HEK293 (cell line): ENCODE measurements around the gene FBXO17.
A peak's percentile ranks its signal among the peaks of the same experiment; 100 is the strongest.

ENCODE experiments used
- CTCF ChIA-PET: fragments of 350-600 bp; formaldehyde crosslinking; extraction: SDS; loops from one replicate; lab custom pipeline; 2021; ENCODE audit warnings: antibody characterized with exemption; lab: Yijun Ruan, JAX
- POLR2A ChIA-PET: fragments of 300-600 bp; formaldehyde crosslinking; extraction: SDS; loops from one replicate; lab custom pipeline; 2020; ENCODE audit warnings: antibody characterized with exemption, inconsistent platforms; lab: Yijun Ruan, JAX
- H3K27ac ChIP-seq: fragments of 200-500 bp; sonication (Bioruptor generic); 2 replicates; pipeline ENCODE4 v1.5.1; 2014; ENCODE audit warnings: low read depth, low read length, control low read depth, inconsistent platforms; ENCODE audit errors: extremely low read depth
- H3K36me3 ChIP-seq, 2 experiments: fragments of 200-500 bp in 1 of 2; sonication (Bioruptor generic) in 1 of 2; 1 replicate in 1 of 2; 2 replicates in 1 of 2; pipeline ENCODE4 v1.5.1; 2014 to 2017; ENCODE audit warnings: inconsistent platforms in 2 of 2, low read length in 2 of 2; ENCODE audit not compliant: control insufficient read depth in 2 of 2, insufficient read depth in 1 of 2
- H3K4me1 ChIP-seq: fragments of 200-500 bp; sonication (Bioruptor generic); 2 replicates; pipeline ENCODE4 v1.5.1; 2014; ENCODE audit warnings: mild to moderate bottlenecking, low read length, inconsistent platforms; ENCODE audit not compliant: control insufficient read depth, insufficient read depth
- H3K4me3 ChIP-seq: 2 replicates; pipeline ENCODE4 v1.5.1; 2011; ENCODE audit warnings: low read depth, mild to moderate bottlenecking, control low read depth, low read length, moderate library complexity
- H3K9me3 ChIP-seq: fragments of 200-500 bp; sonication (Bioruptor generic); 2 replicates; pipeline ENCODE4 v1.5.1; 2014; ENCODE audit warnings: low read depth, low read length, inconsistent platforms; ENCODE audit not compliant: control insufficient read depth, insufficient read depth
- GLIS2 ChIP-seq: fragments of 450-650 bp; formaldehyde crosslinking; IDR thresholded peaks from 2 replicates; pipeline ENCODE4 v1.5.1; 2016; ENCODE audit warnings: missing biosample characterization, missing genetic modification characterization
- HOXA7 ChIP-seq: sonication (generic); formaldehyde crosslinking; IDR thresholded peaks from 2 replicates; pipeline ENCODE4 v1.8.1; 2022; ENCODE audit warnings: missing genetic modification reagents, borderline replicate concordance
- HOXD13 ChIP-seq: sonication (generic); formaldehyde crosslinking; IDR thresholded peaks from 2 replicates; pipeline ENCODE4 v1.8.0; 2022; ENCODE audit warnings: missing genetic modification reagents, borderline replicate concordance
- SCRT2 ChIP-seq: fragments of 450-650 bp; formaldehyde crosslinking; IDR thresholded peaks from 2 replicates; pipeline ENCODE4 v1.5.1; 2016; ENCODE audit warnings: missing biosample characterization, missing genetic modification characterization
- WT1 ChIP-seq: fragments of 450-650 bp; formaldehyde crosslinking; IDR thresholded peaks from 2 replicates; pipeline ENCODE4 v1.5.1; 2016; ENCODE audit warnings: missing biosample characterization, missing genetic modification characterization
- ZNF112 ChIP-seq: fragments of 450-650 bp; formaldehyde crosslinking; IDR thresholded peaks from 2 replicates; pipeline ENCODE4 v1.5.0; 2017; ENCODE audit warnings: missing biosample characterization, missing genetic modification characterization
- ZNF555 ChIP-seq: fragments of 450-650 bp; formaldehyde crosslinking; conservative IDR thresholded peaks from 2 replicates; pipeline ENCODE4 v1.5.1; 2017; ENCODE audit warnings: missing biosample characterization, mild to moderate bottlenecking, missing genetic modification characterization, inconsistent platforms
- ZNF654 ChIP-seq: fragments of 450-650 bp; formaldehyde crosslinking; IDR thresholded peaks from 2 replicates; pipeline ENCODE4 v1.5.1; 2016; ENCODE audit warnings: low read depth, missing biosample characterization, missing genetic modification characterization
- ZXDB ChIP-seq: fragments of 450-650 bp; formaldehyde crosslinking; IDR thresholded peaks from 2 replicates; pipeline ENCODE4 v1.5.1; 2016; ENCODE audit warnings: missing biosample characterization, missing genetic modification characterization
- TF ChIP-seq, protein P1 (sequence below): fragments of 450-650 bp; formaldehyde crosslinking; optimal IDR thresholded peaks from 2 replicates; pipeline ENCODE3; 2016; ENCODE audit warnings: missing biosample characterization, mild to moderate bottlenecking, missing genetic modification characterization
- TF ChIP-seq, protein P2 (sequence below): fragments of 450-650 bp; formaldehyde crosslinking; IDR thresholded peaks from 2 replicates; pipeline ENCODE4 v1.5.1; 2017; ENCODE audit warnings: missing biosample characterization, missing genetic modification characterization
- TF ChIP-seq, protein P3 (sequence below): fragments of 450-650 bp; formaldehyde crosslinking; IDR thresholded peaks from 2 replicates; pipeline ENCODE4 v1.5.1; 2016; ENCODE audit warnings: missing biosample characterization, missing genetic modification characterization
- TF ChIP-seq, protein P4 (sequence below): fragments of 450-650 bp; formaldehyde crosslinking; IDR thresholded peaks from 2 replicates; pipeline ENCODE4 v1.5.1; 2016; ENCODE audit warnings: missing biosample characterization, missing genetic modification characterization
- TF ChIP-seq, protein P5 (sequence below): fragments of 450-650 bp; formaldehyde crosslinking; IDR thresholded peaks from 2 replicates; pipeline ENCODE4 v1.5.1; 2016; ENCODE audit warnings: missing biosample characterization, missing genetic modification characterization

Gene FBXO17

DNA sequence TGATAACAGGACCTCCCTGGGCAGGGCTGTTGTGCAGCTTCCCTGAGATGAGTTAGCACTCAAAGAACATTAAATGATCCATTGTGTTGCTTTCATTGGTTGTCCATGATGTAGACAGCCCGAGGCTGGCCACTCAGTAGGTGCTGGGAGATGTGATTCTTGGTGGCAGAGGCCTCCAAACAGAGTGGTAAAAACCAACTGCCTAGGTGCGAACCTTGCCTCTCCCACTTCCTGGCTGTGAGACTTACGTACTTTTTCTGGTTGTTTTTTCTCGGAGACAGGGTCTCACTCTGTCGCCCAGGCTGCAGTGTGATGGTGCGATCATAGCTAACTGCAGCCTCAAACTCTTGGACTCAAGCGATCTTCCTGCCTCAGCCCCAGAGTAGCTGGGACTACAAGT lies 51.2 kb downstream of the FBXO17 start (continued):
- TF ChIP-seq, protein P1, sequence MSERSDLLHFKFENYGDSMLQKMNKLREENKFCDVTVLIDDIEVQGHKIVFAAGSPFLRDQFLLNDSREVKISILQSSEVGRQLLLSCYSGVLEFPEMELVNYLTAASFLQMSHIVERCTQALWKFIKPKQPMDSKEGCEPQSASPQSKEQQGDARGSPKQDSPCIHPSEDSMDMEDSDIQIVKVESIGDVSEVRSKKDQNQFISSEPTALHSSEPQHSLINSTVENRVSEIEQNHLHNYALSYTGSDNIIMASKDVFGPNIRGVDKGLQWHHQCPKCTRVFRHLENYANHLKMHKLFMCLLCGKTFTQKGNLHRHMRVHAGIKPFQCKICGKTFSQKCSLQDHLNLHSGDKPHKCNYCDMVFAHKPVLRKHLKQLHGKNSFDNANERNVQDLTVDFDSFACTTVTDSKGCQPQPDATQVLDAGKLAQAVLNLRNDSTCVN (tag by site-specific recombination): no peak
- no peak for TF ChIP-seq ZXDB (tag by site-specific recombination)
- TF ChIP-seq ZNF112 (tag by site-specific recombination): no peak
- TF ChIP-seq, all 188 proteins: peak for 0

DNA sequence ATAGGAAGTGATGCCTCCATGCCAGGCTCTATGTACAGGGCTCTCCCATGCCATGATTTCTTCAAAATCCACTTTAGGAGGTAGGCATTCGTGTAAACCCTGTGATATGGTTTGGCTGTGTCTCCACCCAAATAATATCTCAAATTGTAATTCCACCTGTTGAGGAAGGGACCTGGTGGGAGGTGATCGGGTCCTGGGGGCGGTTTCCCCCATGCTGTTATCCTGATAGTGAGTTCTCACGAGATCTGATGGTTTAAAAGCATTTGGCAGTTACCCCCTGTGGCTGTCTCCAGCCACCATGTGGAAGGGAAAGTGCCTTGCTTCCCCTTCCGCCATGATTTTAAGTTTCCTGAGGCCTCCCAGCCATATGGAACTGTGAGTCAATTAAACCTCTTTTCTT lies 53.1 kb downstream of the FBXO17 start:
- Histone ChIP-seq H3K27ac (peak overlapping the region; percentile 9; the same call in 1 of the 2 replicates), H3K4me3 (no peak overlapping the region), H3K9me3 (no peaks in the 10 kb centered on the region), H3K36me3 (peaks cover 45 to 82% of the 10 kb centered on the region in 2 experiments), H3K4me1 (no peaks in the 10 kb centered on the region)
- POLR2A ChIA-PET: no interaction called here
- TF ChIP-seq, protein P2, sequence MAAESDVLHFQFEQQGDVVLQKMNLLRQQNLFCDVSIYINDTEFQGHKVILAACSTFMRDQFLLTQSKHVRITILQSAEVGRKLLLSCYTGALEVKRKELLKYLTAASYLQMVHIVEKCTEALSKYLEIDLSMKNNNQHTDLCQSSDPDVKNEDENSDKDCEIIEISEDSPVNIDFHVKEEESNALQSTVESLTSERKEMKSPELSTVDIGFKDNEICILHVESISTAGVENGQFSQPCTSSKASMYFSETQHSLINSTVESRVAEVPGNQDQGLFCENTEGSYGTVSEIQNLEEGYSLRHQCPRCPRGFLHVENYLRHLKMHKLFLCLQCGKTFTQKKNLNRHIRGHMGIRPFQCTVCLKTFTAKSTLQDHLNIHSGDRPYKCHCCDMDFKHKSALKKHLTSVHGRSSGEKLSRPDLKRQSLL (tag by site-specific recombination): no peak
- TF ChIP-seq HOXD13 (CRISPR knock-in tag) (no peak), SCRT2 (peak; percentile 84), ZNF555 (tag by site-specific recombination) (no peak), HOXA7 (CRISPR knock-in tag) (no peak)
- CTCF ChIA-PET: interaction anchor here (1.6 kb wide), 1 partner anchor 8 kb away, joined by 11 read pairs; the partner anchor contains the start of genes MRPS12 and SARS2

DNA sequence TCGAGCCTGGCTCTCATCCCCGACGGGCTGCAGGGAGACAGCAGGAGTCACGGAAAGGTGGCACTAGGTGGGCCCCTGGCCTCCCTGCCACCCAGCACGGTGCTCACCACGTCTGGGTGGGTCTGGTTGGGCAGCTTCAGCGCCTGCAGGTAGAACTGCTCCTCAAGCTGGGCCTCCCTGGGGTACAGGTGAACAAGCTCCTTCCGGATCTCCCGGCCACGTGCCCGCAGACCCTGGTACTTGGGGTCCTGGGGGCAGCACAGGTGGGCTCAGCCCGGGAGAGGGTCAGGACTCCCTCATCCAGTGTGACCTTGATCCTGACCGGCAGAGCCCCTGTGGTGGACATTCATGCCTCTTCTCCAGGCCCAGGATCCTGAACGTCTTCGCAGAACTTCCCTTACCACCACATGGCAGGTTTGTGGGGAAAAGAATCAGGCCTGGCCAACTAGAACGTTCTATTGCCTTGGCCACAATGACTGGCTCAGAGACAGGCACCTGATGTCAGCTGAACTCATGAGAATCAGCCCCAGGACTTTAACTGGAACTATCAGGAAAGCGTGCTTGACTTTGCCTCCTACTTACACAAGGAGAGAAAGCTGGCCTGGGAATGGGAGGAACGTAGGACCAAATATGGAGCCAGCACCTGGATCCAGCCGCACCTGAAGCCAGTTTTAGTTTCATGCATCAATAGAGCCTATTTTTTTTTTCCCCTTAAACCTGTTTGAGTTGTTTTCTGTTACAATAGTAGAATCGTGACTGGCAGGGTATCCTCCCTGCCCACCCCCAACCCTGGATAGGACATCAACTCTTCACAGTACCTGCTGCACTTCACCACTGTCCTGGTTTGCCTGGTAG lies 53.9 kb downstream of the FBXO17 start:
- Histone ChIP-seq H3K36me3 (peaks cover 45 to 74% of the 10 kb centered on the region in 2 experiments), H3K4me3 (no peak overlapping the region), H3K27ac (0 out of 2 replicates have a peak overlapping the region, but pooled peaks have one; percentile 9)
- POLR2A ChIA-PET: interaction anchor here (0.6 to 1.3 kb wide), 2 partner anchors 9 to 519 kb away, joined by 4 to 6 read pairs; partner anchors contain the start of genes MRPS12 and SARS2
- TF ChIP-seq, protein P3, sequence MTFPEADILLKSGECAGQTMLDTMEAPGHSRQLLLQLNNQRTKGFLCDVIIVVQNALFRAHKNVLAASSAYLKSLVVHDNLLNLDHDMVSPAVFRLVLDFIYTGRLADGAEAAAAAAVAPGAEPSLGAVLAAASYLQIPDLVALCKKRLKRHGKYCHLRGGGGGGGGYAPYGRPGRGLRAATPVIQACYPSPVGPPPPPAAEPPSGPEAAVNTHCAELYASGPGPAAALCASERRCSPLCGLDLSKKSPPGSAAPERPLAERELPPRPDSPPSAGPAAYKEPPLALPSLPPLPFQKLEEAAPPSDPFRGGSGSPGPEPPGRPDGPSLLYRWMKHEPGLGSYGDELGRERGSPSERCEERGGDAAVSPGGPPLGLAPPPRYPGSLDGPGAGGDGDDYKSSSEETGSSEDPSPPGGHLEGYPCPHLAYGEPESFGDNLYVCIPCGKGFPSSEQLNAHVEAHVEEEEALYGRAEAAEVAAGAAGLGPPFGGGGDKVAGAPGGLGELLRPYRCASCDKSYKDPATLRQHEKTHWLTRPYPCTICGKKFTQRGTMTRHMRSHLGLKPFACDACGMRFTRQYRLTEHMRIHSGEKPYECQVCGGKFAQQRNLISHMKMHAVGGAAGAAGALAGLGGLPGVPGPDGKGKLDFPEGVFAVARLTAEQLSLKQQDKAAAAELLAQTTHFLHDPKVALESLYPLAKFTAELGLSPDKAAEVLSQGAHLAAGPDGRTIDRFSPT (tag by site-specific recombination): 0 out of 2 replicates have a peak, but pooled peaks have one; percentile 27
- TF ChIP-seq, protein P4, sequence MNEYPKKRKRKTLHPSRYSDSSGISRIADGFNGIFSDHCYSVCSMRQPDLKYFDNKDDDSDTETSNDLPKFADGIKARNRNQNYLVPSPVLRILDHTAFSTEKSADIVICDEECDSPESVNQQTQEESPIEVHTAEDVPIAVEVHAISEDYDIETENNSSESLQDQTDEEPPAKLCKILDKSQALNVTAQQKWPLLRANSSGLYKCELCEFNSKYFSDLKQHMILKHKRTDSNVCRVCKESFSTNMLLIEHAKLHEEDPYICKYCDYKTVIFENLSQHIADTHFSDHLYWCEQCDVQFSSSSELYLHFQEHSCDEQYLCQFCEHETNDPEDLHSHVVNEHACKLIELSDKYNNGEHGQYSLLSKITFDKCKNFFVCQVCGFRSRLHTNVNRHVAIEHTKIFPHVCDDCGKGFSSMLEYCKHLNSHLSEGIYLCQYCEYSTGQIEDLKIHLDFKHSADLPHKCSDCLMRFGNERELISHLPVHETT (tag by site-specific recombination): 0 out of 2 replicates have a peak, but pooled peaks have one; percentile 23
- TF ChIP-seq, protein P5, sequence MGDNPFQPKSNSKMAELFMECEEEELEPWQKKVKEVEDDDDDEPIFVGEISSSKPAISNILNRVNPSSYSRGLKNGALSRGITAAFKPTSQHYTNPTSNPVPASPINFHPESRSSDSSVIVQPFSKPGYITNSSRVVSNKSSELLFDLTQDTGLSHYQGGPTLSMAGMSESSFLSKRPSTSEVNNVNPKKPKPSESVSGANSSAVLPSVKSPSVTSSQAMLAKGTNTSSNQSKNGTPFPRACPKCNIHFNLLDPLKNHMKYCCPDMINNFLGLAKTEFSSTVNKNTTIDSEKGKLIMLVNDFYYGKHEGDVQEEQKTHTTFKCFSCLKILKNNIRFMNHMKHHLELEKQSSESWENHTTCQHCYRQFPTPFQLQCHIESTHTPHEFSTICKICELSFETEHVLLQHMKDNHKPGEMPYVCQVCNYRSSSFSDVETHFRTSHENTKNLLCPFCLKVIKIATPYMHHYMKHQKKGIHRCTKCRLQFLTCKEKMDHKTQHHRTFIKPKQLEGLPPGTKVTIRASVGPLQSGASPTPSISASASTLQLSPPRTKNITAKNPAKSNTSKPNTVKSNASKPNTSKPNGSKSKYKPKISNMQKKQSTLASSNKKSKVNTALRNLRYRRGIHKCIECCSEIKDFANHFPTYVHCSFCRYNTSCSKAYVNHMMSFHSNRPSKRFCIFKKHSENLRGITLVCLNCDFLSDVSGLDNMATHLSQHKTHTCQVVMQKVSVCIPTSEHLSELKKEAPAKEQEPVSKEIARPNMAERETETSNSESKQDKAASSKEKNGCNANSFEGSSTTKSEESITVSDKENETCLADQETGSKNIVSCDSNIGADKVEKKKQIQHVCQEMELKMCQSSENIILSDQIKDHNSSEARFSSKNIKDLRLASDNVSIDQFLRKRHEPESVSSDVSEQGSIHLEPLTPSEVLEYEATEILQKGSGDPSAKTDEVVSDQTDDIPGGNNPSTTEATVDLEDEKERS (tag by site-specific recombination): peak; percentile 97
- TF ChIP-seq ZNF654 (tag by site-specific recombination) (no peak), WT1 (tag by site-specific recombination) (no peak), GLIS2 (tag by site-specific recombination) (peak; percentile 65)
- TF ChIP-seq, all 188 proteins: peak for 4
- Histone ChIP-seq H3K9me3 (no peaks in the 10 kb centered on the region), H3K4me1 (no peaks in the 10 kb centered on the region)
- CTCF ChIA-PET: interaction anchor here (0.9 to 1.6 kb wide), 3 partner anchors 9 to 34 kb away, joined by 3 to 11 read pairs (median 5); partner anchors contain the start of genes MRPS12 and SARS2
